Measurements from ENCODE around the gene OLIG2. TPM values are rescaled to one million over a fixed set of nuclear protein-coding genes. Genes with fewer than 3 reads are reported as not detected.

Gene OLIG2
- total RNA-seq, 3 donors from 2014 or later: not detected

GRCh38 chr21:33024201-33025103, 1.3 kb upstream of the OLIG2 start:
- no peaks in the 10 kb centered on the region for H3K9me3 ChIP-seq
- ATAC-seq: no peak
- no peak overlapping the region for H3K4me3 ChIP-seq
- no peaks in the 10 kb centered on the region for H3K36me3 ChIP-seq (ENCODE audit: low read depth)
- H3K4me1 ChIP-seq (ENCODE audit: low read depth): peaks cover 3% of the 10 kb centered on the region
- no peak for DNase-seq
- intact Hi-C loops (cut with DNase I, micrococcal nuclease): no loop called here
- TF ChIP-seq CTCF (IDR thresholded peaks at IDR 0.05): no peak

GRCh38 chr21:33025106-33025488, 638 bp upstream of the OLIG2 start:
- DNase-seq (no peak), ATAC-seq (no peak)
- no peaks in the 10 kb centered on the region for H3K36me3 ChIP-seq (ENCODE audit: low read depth)
- TF ChIP-seq CTCF (IDR thresholded peaks at IDR 0.05): no peak
- intact Hi-C loops (cut with DNase I, micrococcal nuclease): no loop called here
- no peak overlapping the region for H3K4me3 ChIP-seq
- H3K4me1 ChIP-seq (ENCODE audit: low read depth): no peaks in the 10 kb centered on the region
- no peaks in the 10 kb centered on the region for H3K9me3 ChIP-seq

DNA sequence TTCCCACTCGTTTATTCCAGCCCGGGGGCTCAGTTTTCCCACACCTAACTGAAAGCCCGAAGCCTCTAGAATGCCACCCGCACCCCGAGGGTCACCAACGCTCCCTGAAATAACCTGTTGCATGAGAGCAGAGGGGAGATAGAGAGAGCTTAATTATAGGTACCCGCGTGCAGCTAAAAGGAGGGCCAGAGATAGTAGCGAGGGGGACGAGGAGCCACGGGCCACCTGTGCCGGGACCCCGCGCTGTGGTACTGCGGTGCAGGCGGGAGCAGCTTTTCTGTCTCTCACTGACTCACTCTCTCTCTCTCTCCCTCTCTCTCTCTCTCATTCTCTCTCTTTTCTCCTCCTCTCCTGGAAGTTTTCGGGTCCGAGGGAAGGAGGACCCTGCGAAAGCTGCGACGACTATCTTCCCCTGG, 716 bp downstream of the OLIG2 start:
- ATAC-seq (no peak), DNase-seq (no peak)
- no peaks in the 10 kb centered on the region for H3K4me1 ChIP-seq (ENCODE audit: low read depth)
- no peaks in the 10 kb centered on the region for H3K36me3 ChIP-seq (ENCODE audit: low read depth)
- no peak for TF ChIP-seq CTCF (IDR thresholded peaks at IDR 0.05)
- no peaks in the 10 kb centered on the region for H3K9me3 ChIP-seq
- intact Hi-C loops (cut with DNase I, micrococcal nuclease): no loop called here
- H3K4me3 ChIP-seq: no peak overlapping the region

DNA sequence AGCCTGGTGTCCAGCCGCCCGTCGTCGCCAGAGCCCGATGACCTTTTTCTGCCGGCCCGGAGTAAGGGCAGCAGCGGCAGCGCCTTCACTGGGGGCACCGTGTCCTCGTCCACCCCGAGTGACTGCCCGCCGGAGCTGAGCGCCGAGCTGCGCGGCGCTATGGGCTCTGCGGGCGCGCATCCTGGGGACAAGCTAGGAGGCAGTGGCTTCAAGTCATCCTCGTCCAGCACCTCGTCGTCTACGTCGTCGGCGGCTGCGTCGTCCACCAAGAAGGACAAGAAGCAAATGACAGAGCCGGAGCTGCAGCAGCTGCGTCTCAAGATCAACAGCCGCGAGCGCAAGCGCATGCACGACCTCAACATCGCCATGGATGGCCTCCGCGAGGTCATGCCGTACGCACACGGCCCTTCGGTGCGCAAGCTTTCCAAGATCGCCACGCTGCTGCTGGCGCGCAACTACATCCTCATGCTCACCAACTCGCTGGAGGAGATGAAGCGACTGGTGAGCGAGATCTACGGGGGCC, 1.2 kb downstream of the OLIG2 start:
- intact Hi-C loops (cut with DNase I, micrococcal nuclease): no loop called here
- no peak overlapping the region for H3K4me3 ChIP-seq
- ATAC-seq (no peak), DNase-seq (no peak)
- no peak for TF ChIP-seq CTCF (IDR thresholded peaks at IDR 0.05)
- no peaks in the 10 kb centered on the region for H3K9me3 ChIP-seq
- no peaks in the 10 kb centered on the region for H3K4me1 ChIP-seq (ENCODE audit: low read depth)
- no peaks in the 10 kb centered on the region for H3K36me3 ChIP-seq (ENCODE audit: low read depth)

- no peak for ATAC-seq
- DNase-seq: no peak
- no peaks in the 10 kb centered on the region for H3K9me3 ChIP-seq
- H3K4me3 ChIP-seq: no peak overlapping the region
- intact Hi-C loops (cut with DNase I, micrococcal nuclease): no loop called here
- H3K36me3 ChIP-seq (ENCODE audit: low read depth): no peaks in the 10 kb centered on the region
- TF ChIP-seq CTCF (IDR thresholded peaks at IDR 0.05): no peak
- no peaks in the 10 kb centered on the region for H3K4me1 ChIP-seq (ENCODE audit: low read depth)
Measured at GRCh38 chr21:33027401-33028286, 1.9 kb downstream of the OLIG2 start.
